Upper lobe of right lung (tissue), 1 donor: ENCODE data around the gene INVS. TPM values are rescaled to one million over a fixed set of nuclear protein-coding genes. Genes with fewer than 3 reads are reported as not detected.

Experiments
- ATAC-seq: fragments of 200-7000 bp; cut with Tn5 transposase; one replicate; pipeline ENCODE4 v1.9.1; 2020; ENCODE audit warnings: mild to moderate bottlenecking, moderate library complexity
- DNase-seq: peaks from one replicate; pipeline ENCODE4 v3.0.0-alpha.2; 2020
- H3K27ac ChIP-seq: fragments of 200-600 bp; one replicate; pipeline ENCODE4 v1.8.0; 2022
- H3K27me3 ChIP-seq: fragments of 200-600 bp; one replicate; pipeline ENCODE4 v1.8.0; 2022; ENCODE audit warnings: mild to moderate bottlenecking
- H3K36me3 ChIP-seq: fragments of 200-600 bp; one replicate; pipeline ENCODE4 v1.8.0; 2022
- H3K4me1 ChIP-seq: fragments of 200-600 bp; one replicate; pipeline ENCODE4 v1.8.0; 2022
- H3K4me3 ChIP-seq: fragments of 200-600 bp; one replicate; pipeline ENCODE4 v1.8.0; 2022; ENCODE audit warnings: mild to moderate bottlenecking
- H3K9me3 ChIP-seq: fragments of 200-600 bp; one replicate; pipeline ENCODE4 v1.8.0; 2022
- CTCF ChIP-seq: fragments of 200-600 bp; IDR thresholded peaks from one replicate; pipeline ENCODE4 v1.8.0; 2022; ENCODE audit warnings: antibody characterized with exemption
- intact Hi-C: fragments of 100-400 bp; cut with DNase I; formaldehyde crosslinking; loops from one replicate; pipeline ENCODE4 v1.11.0; 2022
- total RNA-seq: library from RNA; stranded (reverse); fragmentation: NEBNext Ultra II Directional; extraction: Animal tissue kit (Norgen Biotek cat#: 25700); gene quantifications from one replicate; pipeline ENCODE4 v1.2.1, GENCODE V29; 2021
- donor health status: DM: no; HTN: yes; CAD: no; lungs with severe emphysema.

INVS gene
- total RNA-seq, 1 donor from 2014 or later = 22.2 TPM

- ATAC-seq (no peak), DNase-seq (no peak)
- intact Hi-C loops = no loop called here
- Histone ChIP-seq H3K4me3 (no peak overlapping the region), H3K27ac (no peak overlapping the region), H3K4me1 (peaks cover 7% of the 10 kb centered on the region), H3K27me3 (no peaks in the 10 kb centered on the region), H3K9me3 (no peaks in the 10 kb centered on the region), H3K36me3 (peaks cover 57% of the 10 kb centered on the region)
- no peak for TF ChIP-seq CTCF
Observed at GRCh38 chr9:100104314-100104713, 5.3 kb downstream of the INVS start.

GRCh38 chr9:100105861-100106260 is 6.8 kb downstream of the INVS start:
- ATAC-seq (no peak), DNase-seq (no peak)
- Histone ChIP-seq H3K36me3 (peaks cover 67% of the 10 kb centered on the region), H3K27me3 (no peaks in the 10 kb centered on the region), H3K4me1 (peaks cover 2% of the 10 kb centered on the region), H3K4me3 (no peak overlapping the region), H3K9me3 (no peaks in the 10 kb centered on the region), H3K27ac (no peak overlapping the region)
- TF ChIP-seq CTCF = no peak
- intact Hi-C loops = no loop called here

GRCh38 chr9:100106616-100107015 is 7.6 kb downstream of the INVS start:
- no peak overlapping the region for H3K27ac ChIP-seq
- no peak for TF ChIP-seq CTCF
- H3K36me3 ChIP-seq = peaks cover 67% of the 10 kb centered on the region
- no peaks in the 10 kb centered on the region for H3K9me3 ChIP-seq
- no peak for ATAC-seq
- no peak for DNase-seq
- intact Hi-C loops = no loop called here
- H3K27me3 ChIP-seq = no peaks in the 10 kb centered on the region
- H3K4me1 ChIP-seq = peaks cover 9% of the 10 kb centered on the region
- no peak overlapping the region for H3K4me3 ChIP-seq

GRCh38 chr9:100108559-100108958 is 9.5 kb downstream of the INVS start:
- Histone ChIP-seq H3K27ac (no peak overlapping the region), H3K27me3 (no peaks in the 10 kb centered on the region), H3K4me1 (peaks cover 9% of the 10 kb centered on the region), H3K4me3 (no peak overlapping the region), H3K36me3 (peaks cover 77% of the 10 kb centered on the region), H3K9me3 (no peaks in the 10 kb centered on the region)
- no peak for TF ChIP-seq CTCF
- ATAC-seq (no peak), DNase-seq (no peak)
- intact Hi-C loops = no loop called here

GRCh38 chr9:100111235-100111634 is 12.2 kb downstream of the INVS start:
- peaks cover 51% of the 10 kb centered on the region for H3K36me3 ChIP-seq
- H3K27me3 ChIP-seq = no peaks in the 10 kb centered on the region
- no peak overlapping the region for H3K4me3 ChIP-seq
- peak; percentile 88 for ATAC-seq
- peaks cover 9% of the 10 kb centered on the region for H3K4me1 ChIP-seq
- no peak overlapping the region for H3K27ac ChIP-seq
- H3K9me3 ChIP-seq = no peaks in the 10 kb centered on the region
- peak; percentile 82 for DNase-seq
- no peak for TF ChIP-seq CTCF
- intact Hi-C loops = no loop called here

GRCh38 chr9:100112677-100113336 is 13.8 kb downstream of the INVS start:
- TF ChIP-seq CTCF = no peak
- no peak overlapping the region for H3K27ac ChIP-seq
- H3K27me3 ChIP-seq = no peaks in the 10 kb centered on the region
- ATAC-seq (no peak), DNase-seq (no peak)
- intact Hi-C loops = no loop called here
- peaks cover 9% of the 10 kb centered on the region for H3K4me1 ChIP-seq
- H3K4me3 ChIP-seq = no peak overlapping the region
- H3K9me3 ChIP-seq = no peaks in the 10 kb centered on the region
- H3K36me3 ChIP-seq = peaks cover 36% of the 10 kb centered on the region
